ENCODE measurements around the gene KDELR1.

The KDELR1 gene

DNA sequence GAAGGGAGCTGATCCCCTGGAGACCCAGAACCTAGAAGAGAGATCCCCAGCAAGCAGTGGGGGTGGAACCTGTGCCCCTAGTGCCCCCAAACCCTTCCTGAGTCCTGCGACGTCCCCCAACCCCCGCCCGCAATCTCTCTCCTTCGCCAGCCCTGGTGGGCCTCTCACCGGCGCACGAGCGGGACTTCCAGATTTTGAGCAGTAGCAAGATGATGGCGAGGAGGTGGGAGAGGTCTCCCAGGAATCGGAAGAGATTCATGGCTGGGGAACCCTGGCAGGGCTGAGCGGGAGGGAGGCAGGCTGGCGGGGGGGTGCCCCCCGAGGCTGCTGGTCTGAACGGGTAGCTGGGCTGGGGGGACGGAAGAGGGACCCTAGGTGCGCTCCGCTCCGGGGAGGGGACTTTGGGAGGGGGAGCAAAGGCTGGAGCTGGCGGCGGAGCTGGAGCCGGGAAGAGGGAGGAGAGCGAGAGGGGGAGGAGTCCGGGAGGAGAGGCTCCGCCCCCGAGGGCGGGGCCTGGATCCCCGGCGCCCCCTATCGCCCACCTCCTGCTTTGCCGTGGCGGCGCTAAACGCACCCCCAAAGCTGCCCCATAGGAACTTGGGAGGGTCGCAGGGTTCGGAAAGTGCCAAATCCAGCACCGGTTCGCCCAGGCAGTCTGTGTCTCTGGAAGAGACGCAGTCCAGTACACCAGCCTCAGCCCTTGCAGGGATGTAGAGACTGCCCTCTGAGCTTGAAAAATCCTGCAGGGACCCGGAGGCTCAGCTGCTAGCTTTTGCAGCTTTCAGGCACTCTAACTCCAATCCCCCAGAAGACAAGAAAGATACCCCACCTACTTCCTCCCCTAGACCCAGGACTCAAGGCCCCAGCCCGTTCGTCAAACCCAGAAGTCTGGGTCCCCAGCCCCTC lies at the start of gene KDELR1:
TSS of gene KDELR1 (minus strand) at position 452 of the 906 bp plus-strand sequence. CDS start at position 259, 193 bp downstream.
- DNase-seq: peak; percentile 45

GRCh38 chr19:48436586-48436985 lies 45.2 kb upstream of the KDELR1 start:
- no peak for DNase-seq

DNA sequence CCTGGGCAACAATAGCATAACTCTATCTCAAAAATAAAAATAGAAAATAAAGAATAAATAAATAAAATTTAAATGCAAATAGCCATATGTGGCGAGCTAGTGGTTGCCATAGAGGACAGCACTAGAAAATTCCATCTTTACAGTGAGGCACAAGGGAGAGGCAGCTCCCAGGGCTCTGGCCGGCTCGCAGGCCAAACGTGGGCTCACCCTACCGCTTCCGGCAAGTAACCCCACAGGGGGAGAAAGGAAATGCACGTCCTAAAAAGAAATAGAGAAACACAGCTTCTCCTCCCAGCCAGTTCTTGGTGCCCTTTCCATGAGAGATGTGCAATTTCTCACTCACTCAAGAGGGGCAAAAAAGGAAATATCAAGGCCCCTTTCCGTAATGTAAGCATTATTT lies 42.0 kb upstream of the KDELR1 start:
- no peak for DNase-seq

DNA sequence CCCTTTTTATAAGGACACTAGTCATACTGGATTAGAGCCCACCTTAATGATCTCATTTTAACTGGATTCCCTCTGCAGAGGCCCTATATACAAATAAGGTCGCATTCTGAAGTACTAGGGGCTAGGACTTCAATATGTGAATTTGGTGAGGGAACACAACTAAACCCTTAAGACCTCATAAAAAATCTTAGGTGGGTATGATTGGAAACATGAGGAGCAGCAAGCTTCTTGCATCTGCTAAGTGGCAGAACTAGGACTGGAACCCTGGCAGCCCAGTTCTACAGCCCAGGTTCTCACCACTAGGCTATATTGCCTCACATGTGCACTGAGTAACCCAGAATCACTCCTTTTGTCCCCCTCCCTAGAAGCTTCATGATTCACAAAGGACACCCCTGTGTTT lies 37.3 kb upstream of the KDELR1 start:
- no peak for DNase-seq

DNA sequence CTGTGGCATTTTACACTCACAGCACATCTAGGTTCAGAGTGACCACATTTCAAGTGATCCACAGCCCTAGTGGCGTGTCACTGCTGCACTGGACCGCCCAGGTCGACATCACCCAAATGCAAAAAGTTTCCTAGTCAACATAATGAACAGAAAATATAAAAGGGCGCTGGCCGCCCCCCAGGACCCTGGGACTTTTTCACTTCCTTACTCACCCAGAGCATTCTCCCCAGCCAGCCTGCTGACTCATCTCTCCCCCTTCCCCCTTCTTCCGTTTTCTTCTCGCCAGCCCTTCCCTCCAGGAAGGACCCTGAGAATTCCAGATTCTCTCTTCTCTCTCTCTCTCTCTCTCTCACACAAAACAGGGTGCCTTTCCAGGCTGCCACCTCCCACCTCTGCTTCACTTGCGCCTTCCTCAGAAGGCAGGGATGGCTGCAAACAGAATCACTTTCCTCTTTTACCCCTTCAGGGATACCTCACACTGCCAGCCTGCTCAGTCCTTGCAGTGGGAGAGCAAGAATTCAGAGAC lies 33.4 kb upstream of the KDELR1 start:
- peak; percentile 22 for DNase-seq

GRCh38 chr19:48421548-48421947 lies 30.2 kb upstream of the KDELR1 start:
- DNase-seq: no peak

DNA sequence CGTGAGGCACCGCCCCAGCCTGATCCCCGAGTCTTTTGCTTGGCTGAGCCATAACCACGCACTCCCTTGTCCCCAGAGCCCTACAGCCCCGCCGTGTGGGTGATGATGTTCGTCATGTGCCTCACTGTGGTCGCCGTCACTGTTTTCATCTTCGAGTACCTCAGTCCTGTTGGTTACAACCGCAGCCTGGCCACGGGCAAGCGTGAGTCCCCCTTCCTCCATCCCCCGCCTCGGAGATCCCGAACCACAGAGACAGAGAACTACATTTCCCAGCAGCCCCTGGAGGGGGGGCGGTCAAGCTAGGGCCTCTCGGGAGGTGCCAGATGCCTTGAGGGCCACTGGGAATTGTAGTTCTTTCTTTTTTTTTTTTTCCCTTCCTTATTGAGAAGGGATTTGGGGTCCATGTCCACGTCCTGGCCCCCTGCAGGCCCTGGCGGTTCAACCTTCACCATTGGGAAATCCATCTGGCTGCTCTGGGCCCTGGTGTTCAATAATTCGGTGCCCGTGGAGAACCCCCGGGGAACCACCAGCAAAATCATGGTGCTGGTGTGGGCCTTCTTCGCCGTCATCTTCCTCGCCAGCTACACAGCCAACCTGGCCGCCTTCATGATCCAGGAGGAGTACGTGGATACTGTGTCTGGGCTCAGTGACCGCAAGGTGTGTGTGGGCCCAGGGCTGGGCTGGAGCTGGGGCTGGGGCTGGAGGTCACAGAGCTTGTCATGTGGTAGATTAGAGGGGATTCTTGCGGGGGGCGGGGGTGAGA lies 28.0 kb upstream of the KDELR1 start:
- peak; percentile 28 for DNase-seq

DNA sequence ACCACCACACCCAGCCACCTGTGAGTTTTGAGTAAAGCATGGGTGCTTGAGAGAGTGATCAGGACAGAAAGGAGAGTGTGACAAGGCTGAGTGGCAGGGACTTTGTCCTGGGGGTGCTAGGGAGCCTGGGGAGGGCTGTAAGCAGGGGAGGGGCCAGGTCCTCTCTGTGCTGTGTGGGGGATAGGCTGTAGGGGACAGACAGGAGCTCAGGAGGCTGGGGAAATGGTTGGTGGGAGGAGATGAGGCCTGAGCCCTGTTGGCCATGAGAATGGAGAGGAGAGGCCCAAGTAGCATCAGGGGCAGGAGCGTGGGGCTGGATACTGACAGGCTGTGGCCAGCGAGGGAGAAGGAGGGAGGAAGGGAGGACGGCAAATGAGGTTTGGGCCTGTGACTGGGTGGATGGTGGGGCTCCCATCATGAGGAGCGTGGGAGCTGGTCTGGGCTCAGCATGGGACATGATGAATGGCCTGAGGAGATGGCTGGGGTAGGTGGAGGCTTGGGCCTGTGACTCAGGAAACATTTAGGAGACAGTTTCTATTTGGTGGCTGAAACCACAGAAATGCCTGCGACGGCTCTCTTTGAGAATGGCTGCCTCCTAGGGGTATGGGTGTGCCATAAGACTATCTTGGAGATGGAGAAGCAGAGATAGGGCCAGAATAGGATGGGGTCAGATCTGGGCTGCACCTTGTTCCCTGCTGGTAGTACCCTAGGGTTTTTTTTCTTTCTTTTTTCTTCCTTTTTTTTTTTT lies 27.1 kb upstream of the KDELR1 start:
- no peak for DNase-seq

- no peak for DNase-seq
Observed at GRCh38 chr19:48417421-48417820, 26.1 kb upstream of the KDELR1 start.

DNA sequence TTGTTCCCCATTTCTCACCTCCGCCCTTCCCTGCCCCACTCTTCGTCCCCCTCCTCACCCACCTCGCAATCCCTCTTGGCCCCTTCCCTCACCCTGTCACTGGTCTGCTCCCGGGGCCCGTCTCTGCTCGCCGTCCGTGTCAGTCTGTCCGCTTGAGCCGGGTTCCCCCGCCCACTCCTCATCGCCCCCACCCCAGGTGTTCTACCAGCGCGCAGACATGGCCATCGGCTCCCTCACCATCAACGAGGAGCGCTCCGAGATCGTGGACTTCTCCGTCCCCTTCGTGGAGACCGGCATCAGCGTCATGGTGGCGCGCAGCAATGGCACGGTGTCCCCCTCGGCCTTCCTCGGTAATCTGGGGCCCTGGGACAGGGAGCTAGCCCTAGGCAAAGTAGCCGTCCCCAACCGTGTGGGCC lies 24.5 kb upstream of the KDELR1 start:
- no peak for DNase-seq

- no peak for DNase-seq
Observed at GRCh38 chr19:48415395-48415794, 24.0 kb upstream of the KDELR1 start.

GRCh38 chr19:48413879-48414587 lies 22.7 kb upstream of the KDELR1 start:
- no peak for DNase-seq

DNA sequence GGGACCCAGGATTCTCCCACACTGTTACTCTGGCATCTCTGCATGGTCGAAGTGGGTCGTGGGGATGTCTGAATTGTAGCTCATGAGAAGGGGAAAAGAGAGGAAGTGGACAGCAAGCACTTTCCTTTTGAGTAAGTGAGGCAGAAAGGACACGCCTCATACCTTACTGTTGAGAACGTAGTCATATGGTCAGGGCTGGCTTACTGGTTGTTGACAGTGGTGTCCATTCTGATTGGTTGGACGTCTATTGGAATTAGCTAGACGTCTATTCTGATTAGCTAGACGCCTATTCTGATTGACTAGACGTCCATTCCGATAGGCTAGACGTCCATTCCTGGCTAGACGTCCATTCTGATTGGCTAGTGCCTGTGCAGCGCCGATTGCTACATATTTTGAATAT lies 14.5 kb upstream of the KDELR1 start:
- no peak for DNase-seq

DNA sequence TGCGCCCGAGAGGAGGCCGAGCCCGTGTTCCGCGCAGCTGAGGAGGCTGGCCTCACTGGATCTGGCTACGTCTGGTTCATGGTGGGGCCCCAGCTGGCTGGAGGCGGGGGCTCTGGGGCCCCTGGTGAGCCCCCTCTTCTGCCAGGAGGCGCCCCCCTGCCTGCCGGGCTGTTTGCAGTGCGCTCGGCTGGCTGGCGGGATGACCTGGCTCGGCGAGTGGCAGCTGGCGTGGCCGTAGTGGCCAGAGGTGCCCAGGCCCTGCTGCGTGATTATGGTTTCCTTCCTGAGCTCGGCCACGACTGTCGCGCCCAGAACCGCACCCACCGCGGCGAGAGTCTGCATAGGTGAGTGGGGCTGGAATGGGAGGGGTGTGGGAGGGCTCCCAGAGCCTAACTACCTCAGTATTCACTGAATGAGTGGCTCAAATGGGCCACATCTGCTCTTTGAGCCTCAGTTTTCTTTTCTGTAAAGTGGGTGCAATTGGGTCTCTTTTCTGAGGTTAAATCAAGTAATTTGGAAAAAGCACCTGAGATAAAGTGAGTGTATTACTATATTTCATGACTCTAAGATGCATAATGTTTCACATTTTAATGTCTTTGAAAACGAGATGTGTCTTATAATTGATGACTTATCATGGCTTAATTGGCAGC lies 13.8 kb upstream of the KDELR1 start:
- no peak for DNase-seq

DNA sequence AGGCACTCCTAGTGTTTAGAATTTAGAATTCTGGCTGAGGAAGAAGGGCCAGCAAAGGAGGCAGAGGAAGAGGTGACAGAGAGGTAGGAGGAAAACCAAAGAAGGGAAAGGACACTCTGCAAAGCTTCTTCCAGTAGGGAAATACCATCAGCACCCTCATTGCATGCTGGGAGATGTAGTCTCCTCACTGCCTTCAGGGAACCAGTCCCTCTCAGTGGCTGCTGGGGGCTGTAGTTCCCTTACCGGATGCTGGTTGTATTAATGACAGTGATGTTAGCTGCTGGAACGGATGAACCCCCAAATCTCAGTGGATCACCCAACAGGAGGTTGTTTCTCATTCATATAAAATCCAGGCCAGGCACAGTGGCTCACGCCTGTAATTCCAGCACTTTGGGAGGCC lies 12.3 kb upstream of the KDELR1 start:
- DNase-seq: peak; percentile 24

GRCh38 chr19:48401287-48401686 lies 9.9 kb upstream of the KDELR1 start:
- no peak for DNase-seq

DNA sequence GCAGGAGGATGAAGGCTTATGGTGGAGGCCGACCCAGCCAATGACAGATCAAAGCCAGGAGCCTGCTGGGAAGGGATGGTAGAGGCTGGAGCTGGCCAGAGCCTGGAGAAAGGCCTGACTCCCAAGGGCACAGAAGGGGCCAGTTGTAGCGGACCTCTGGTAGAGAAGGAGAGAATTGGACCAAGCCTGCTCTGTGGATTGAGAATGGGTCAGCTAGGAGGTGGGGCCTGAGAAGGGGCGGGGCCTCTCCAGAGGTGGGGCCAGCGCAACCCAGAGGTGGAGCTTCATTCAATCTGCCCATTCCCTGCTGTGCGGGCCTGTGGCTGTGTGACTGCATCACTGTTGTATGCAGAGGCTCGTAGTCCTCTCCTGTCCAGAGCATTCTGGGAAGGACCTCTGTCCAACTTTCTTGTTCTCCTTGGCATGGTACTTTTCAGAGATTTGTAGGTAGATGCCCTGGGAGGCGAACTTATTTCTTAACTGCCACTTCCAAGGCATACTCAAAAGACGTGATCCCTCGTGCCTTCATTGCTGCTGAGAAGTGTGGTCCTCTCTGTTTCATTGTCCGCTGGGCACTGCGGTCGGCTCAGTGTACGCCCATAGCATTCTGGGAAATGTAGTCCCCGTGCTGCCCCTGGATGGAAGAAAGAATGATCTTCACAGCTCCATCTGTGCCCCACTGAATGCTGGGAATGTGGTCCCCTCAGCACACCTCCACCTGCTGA lies 8.8 kb upstream of the KDELR1 start:
- no peak for DNase-seq

DNA sequence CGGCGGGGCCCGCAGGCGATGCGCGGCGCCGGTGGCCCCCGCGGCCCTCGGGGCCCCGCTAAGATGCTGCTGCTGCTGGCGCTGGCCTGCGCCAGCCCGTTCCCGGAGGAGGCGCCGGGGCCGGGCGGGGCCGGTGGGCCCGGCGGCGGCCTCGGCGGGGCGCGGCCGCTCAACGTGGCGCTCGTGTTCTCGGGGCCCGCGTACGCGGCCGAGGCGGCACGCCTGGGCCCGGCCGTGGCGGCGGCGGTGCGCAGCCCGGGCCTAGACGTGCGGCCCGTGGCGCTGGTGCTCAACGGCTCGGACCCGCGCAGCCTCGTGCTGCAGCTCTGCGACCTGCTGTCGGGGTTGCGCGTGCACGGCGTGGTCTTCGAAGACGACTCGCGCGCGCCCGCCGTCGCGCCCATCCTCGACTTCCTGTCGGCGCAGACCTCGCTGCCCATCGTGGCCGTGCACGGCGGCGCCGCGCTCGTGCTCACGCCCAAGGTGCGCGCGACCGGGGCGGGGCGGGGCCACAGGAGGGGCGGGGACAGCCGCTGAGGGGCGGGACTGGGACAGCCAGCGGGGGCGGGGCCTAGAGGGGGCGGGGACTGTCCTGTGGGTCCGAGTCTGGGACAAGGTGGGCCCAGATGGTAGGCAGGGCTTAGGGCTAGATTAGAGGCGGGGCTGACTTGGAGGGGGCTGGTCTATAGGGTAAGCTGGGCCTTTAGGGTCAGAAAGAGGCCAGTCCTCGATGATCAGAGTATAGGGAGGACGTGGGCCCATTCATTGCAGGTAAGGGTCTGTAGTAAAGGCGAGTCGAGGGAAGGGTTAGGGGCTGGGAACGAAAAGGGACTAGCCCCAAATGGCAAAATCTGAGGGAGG lies 7.3 kb upstream of the KDELR1 start:
- DNase-seq: peak; percentile 74

GRCh38 chr19:48398102-48398374 lies 6.7 kb upstream of the KDELR1 start:
- no peak for DNase-seq

Measured in KG1 (cell line).